Tibial artery (tissue), 4 donors: ENCODE data around the gene PLA2G4F.

ENCODE experiments used
- DNase-seq, 2 donors: peaks; one replicate each; pipeline ENCODE4 v3.0.0-alpha.2; 2019
- H3K27ac ChIP-seq, 2 donors: fragments of 200-600 bp; sonication (generic) in 1 of 2; 1 replicate in 1 of 2; 2 replicates in 1 of 2; pipeline ENCODE4 v1.5.1; 2018 to 2019; ENCODE audit warnings: mild to moderate bottlenecking in 1 of 2
- H3K27me3 ChIP-seq, 2 donors: fragments of 200-600 bp; sonication (generic) in 1 of 2; one replicate each; pipeline versions ENCODE4 v1.5.1 to v1.6.0; 2016 to 2019
- H3K36me3 ChIP-seq, 3 donors: fragments of 200-600 bp; sonication (generic) in 2 of 3; one replicate each; pipeline ENCODE4 v1.5.1; 2016 to 2019; ENCODE audit warnings: mild to moderate bottlenecking in 2 of 3
- H3K4me1 ChIP-seq, 4 donors: fragments of 200-600 bp; sonication (generic) in 2 of 4; 1 replicate in 3 of 4; 2 replicates in 1 of 4; pipeline ENCODE4 v1.5.1; 2016 to 2019
- H3K4me3 ChIP-seq, 2 donors: fragments of 200-600 bp; sonication (generic) in 1 of 2; 1 replicate in 1 of 2; 2 replicates in 1 of 2; pipeline ENCODE4 v1.5.1; 2018 to 2019; ENCODE audit warnings: mild to moderate bottlenecking in 2 of 2
- H3K9me3 ChIP-seq, 3 donors: fragments of 200-600 bp; sonication (generic) in 1 of 3; one replicate each; pipeline ENCODE4 v1.5.1; 2016 to 2019
- CTCF ChIP-seq, 2 experiments: fragments of 200-600 bp in 1 of 2; fragments of 450-650 bp in 1 of 2; IDR thresholded peaks; one replicate each; pipeline ENCODE4 v1.5.1; 2017 to 2019; ENCODE audit warnings: antibody characterized with exemption in 2 of 2, mild to moderate bottlenecking in 1 of 2, moderate library complexity in 1 of 2
- intact Hi-C: fragments of 100-400 bp; cut with DNase I; formaldehyde crosslinking; loops from one replicate; pipeline ENCODE4 v1.15.0; 2023; ENCODE audit warnings: low total_unique reads

The PLA2G4F gene

GRCh38 chr15:42165106-42165505 lies 8.7 kb upstream of the PLA2G4F start:
- no peak overlapping the region for H3K27ac ChIP-seq
- no peaks in the 10 kb centered on the region for H3K4me1 ChIP-seq
- no peak for TF ChIP-seq CTCF (IDR thresholded peaks at IDR 0.05)
- H3K9me3 ChIP-seq = no peaks in the 10 kb centered on the region
- no peaks in the 10 kb centered on the region for H3K27me3 ChIP-seq
- no peak for DNase-seq
- no peak overlapping the region for H3K4me3 ChIP-seq
- intact Hi-C loops = no loop called here
- H3K36me3 ChIP-seq = peaks cover 94 to 99% (median 95%) of the 10 kb centered on the region in 3 donors

GRCh38 chr15:42163947-42164550 lies 7.6 kb upstream of the PLA2G4F start:
- Histone ChIP-seq H3K27ac (no peak overlapping the region), H3K4me3 (no peak overlapping the region), H3K27me3 (no peaks in the 10 kb centered on the region), H3K36me3 (peaks cover 95 to 99% (median 99%) of the 10 kb centered on the region in 3 donors), H3K9me3 (no peaks in the 10 kb centered on the region), H3K4me1 (no peaks in the 10 kb centered on the region)
- no peak for TF ChIP-seq CTCF (IDR thresholded peaks at IDR 0.05)
- peak in 1 of 2 donors; percentile 35 for DNase-seq
- intact Hi-C loops = no loop called here

GRCh38 chr15:42163291-42163690 lies 6.9 kb upstream of the PLA2G4F start:
- Histone ChIP-seq H3K4me1 (peaks cover 0 to 2% (median 0%) of the 10 kb centered on the region in 4 donors), H3K4me3 (no peak overlapping the region), H3K27me3 (no peaks in the 10 kb centered on the region), H3K9me3 (no peaks in the 10 kb centered on the region), H3K36me3 (peaks cover 92 to 100% (median 99%) of the 10 kb centered on the region in 3 donors), H3K27ac (no peak overlapping the region)
- intact Hi-C loops = no loop called here
- peak in 1 of 2 donors; percentile 51 for DNase-seq
- TF ChIP-seq CTCF (IDR thresholded peaks at IDR 0.05) = no peak

- DNase-seq = peak in 1 of 2 donors; percentile 57
- no peak overlapping the region for H3K27ac ChIP-seq
- no peak for TF ChIP-seq CTCF (IDR thresholded peaks at IDR 0.05)
Measured at GRCh38 chr15:42160136-42160535, 3.7 kb upstream of the PLA2G4F start.

GRCh38 chr15:42159381-42160015 lies 3.1 kb upstream of the PLA2G4F start:
- intact Hi-C loops = no loop called here
- peaks cover 0 to 13% (median 0%) of the 10 kb centered on the region in 4 donors for H3K4me1 ChIP-seq
- DNase-seq = peak in 1 of 2 donors; percentile 66
- no peak for TF ChIP-seq CTCF (IDR thresholded peaks at IDR 0.05)
- H3K27ac ChIP-seq = no peak overlapping the region
- no peak overlapping the region for H3K4me3 ChIP-seq
- no peaks in the 10 kb centered on the region for H3K27me3 ChIP-seq
- H3K9me3 ChIP-seq = no peaks in the 10 kb centered on the region
- H3K36me3 ChIP-seq = peaks cover 54 to 62% (median 61%) of the 10 kb centered on the region in 3 donors

More at GRCh38 chr15:42160136-42160535, 3.7 kb upstream of the PLA2G4F start:
- no peak overlapping the region for H3K4me3 ChIP-seq
- peaks cover 0 to 13% (median 0%) of the 10 kb centered on the region in 4 donors for H3K4me1 ChIP-seq
- H3K36me3 ChIP-seq = peaks cover 61 to 69% (median 67%) of the 10 kb centered on the region in 3 donors
- intact Hi-C loops = no loop called here
- H3K9me3 ChIP-seq = no peaks in the 10 kb centered on the region
- no peaks in the 10 kb centered on the region for H3K27me3 ChIP-seq
